ENCODE data around the gene CSTB. TPM values are rescaled to one million over a fixed set of nuclear protein-coding genes. Genes with fewer than 3 reads are reported as not detected.

CSTB gene
- total RNA-seq, 1 experiment from 2014 or later, result 151 TPM

- Histone ChIP-seq H3K36me3 (ENCODE audit: low read depth, low read length) (peaks cover 50% of the 10 kb centered on the region), H3K4me3 (ENCODE audit: low read length) (no peak overlapping the region), H3K9me3 (ENCODE audit: low read length) (no peaks in the 10 kb centered on the region), H3K27ac (ENCODE audit: low read length) (no peak overlapping the region), H3F3A (ENCODE audit: low read length, unreplicated experiment) (no peaks in the 10 kb centered on the region), H2AFZ (ENCODE audit: low read length) (no peak overlapping the region), H3K9ac (ENCODE audit: low read length) (no peak overlapping the region), H3K79me2 (ENCODE audit: low read length) (peaks cover 97% of the 10 kb centered on the region), H3K27me3 (ENCODE audit: low read length) (no peaks in the 10 kb centered on the region), H3K4me1 (ENCODE audit: insufficient read depth, low read length) (peaks cover 17% of the 10 kb centered on the region), H3K9me2 (replicated peaks; ENCODE audit: low read length) (no peaks in the 10 kb centered on the region), H3K4me2 (ENCODE audit: low read length) (no peak overlapping the region), H4K20me1 (ENCODE audit: low read length) (0 out of 2 replicates have a peak, but pooled peaks cover 35% of the 10 kb centered on the region)
- TF ChIP-seq EZH2 (IDR thresholded peaks at IDR 0.05; ENCODE audit: low read length, unreplicated experiment) (no peak), EZH2phosphoT487 (IDR thresholded peaks at IDR 0.05; ENCODE audit: borderline replicate concordance, low read length) (no peak), CTCF (conservative IDR thresholded peaks at IDR 0.05; ENCODE audit: low read depth, low read length) (no peak)
- ChIA-PET POLR2A (ENCODE audit: unreplicated experiment) (no interaction called here), CTCF (no interaction called here)
- ATAC-seq (no peak), DNase-seq (no peak)
- BruUV-seq (replicated peaks), result no TSS peak
- intact Hi-C loops (cut with micrococcal nuclease), result no loop called here
Observed at GRCh38 chr21:43733060-43733459, 43.0 kb downstream of the CSTB start.

- Histone ChIP-seq H4K20me1 (ENCODE audit: low read length) (0 out of 2 replicates have a peak, but pooled peaks cover 32% of the 10 kb centered on the region), H3K27me3 (ENCODE audit: low read length) (no peaks in the 10 kb centered on the region), H3K79me2 (ENCODE audit: low read length) (peaks cover 99% of the 10 kb centered on the region), H3K9me3 (ENCODE audit: low read length) (no peaks in the 10 kb centered on the region), H3K4me2 (ENCODE audit: low read length) (no peak overlapping the region), H3K36me3 (ENCODE audit: low read depth, low read length) (peaks cover 42% of the 10 kb centered on the region), H3K4me3 (ENCODE audit: low read length) (no peak overlapping the region), H3K27ac (ENCODE audit: low read length) (no peak overlapping the region), H3K9ac (ENCODE audit: low read length) (no peak overlapping the region), H3F3A (ENCODE audit: low read length, unreplicated experiment) (no peaks in the 10 kb centered on the region), H3K4me1 (ENCODE audit: insufficient read depth, low read length) (peaks cover 26% of the 10 kb centered on the region), H2AFZ (ENCODE audit: low read length) (no peak overlapping the region), H3K9me2 (replicated peaks; ENCODE audit: low read length) (no peaks in the 10 kb centered on the region)
- ChIA-PET CTCF (no interaction called here), POLR2A (ENCODE audit: unreplicated experiment) (no interaction called here)
- ATAC-seq (no peak), DNase-seq (no peak)
- intact Hi-C loops (cut with micrococcal nuclease), result no loop called here
- BruUV-seq (replicated peaks), result no TSS peak
- no peak for TF ChIP-seq EZH2phosphoT487 (IDR thresholded peaks at IDR 0.05; ENCODE audit: borderline replicate concordance, low read length)
- no peak for TF ChIP-seq EZH2 (IDR thresholded peaks at IDR 0.05; ENCODE audit: low read length, unreplicated experiment)
- TF ChIP-seq CTCF (conservative IDR thresholded peaks at IDR 0.05; ENCODE audit: low read depth, low read length), result no peak
Observed at GRCh38 chr21:43731891-43732711, 44.0 kb downstream of the CSTB start.

- Histone ChIP-seq H2AFZ (ENCODE audit: low read length) (no peak overlapping the region), H3K79me2 (ENCODE audit: low read length) (peaks cover 99% of the 10 kb centered on the region), H3K9me2 (replicated peaks; ENCODE audit: low read length) (no peaks in the 10 kb centered on the region), H3F3A (ENCODE audit: low read length, unreplicated experiment) (no peaks in the 10 kb centered on the region), H3K9me3 (ENCODE audit: low read length) (no peaks in the 10 kb centered on the region), H3K36me3 (ENCODE audit: low read depth, low read length) (peaks cover 36% of the 10 kb centered on the region), H3K27me3 (ENCODE audit: low read length) (no peaks in the 10 kb centered on the region), H3K27ac (ENCODE audit: low read length) (no peak overlapping the region), H4K20me1 (ENCODE audit: low read length) (0 out of 2 replicates have a peak, but pooled peaks cover 27% of the 10 kb centered on the region), H3K4me1 (ENCODE audit: insufficient read depth, low read length) (peaks cover 33% of the 10 kb centered on the region), H3K4me3 (ENCODE audit: low read length) (no peak overlapping the region), H3K9ac (ENCODE audit: low read length) (no peak overlapping the region), H3K4me2 (ENCODE audit: low read length) (no peak overlapping the region)
- TF ChIP-seq EZH2 (IDR thresholded peaks at IDR 0.05; ENCODE audit: low read length, unreplicated experiment), result no peak
- TF ChIP-seq EZH2phosphoT487 (IDR thresholded peaks at IDR 0.05; ENCODE audit: borderline replicate concordance, low read length), result no peak
- no peak for TF ChIP-seq CTCF (conservative IDR thresholded peaks at IDR 0.05; ENCODE audit: low read depth, low read length)
- ChIA-PET CTCF (no interaction called here), POLR2A (ENCODE audit: unreplicated experiment) (no interaction called here)
- intact Hi-C loops (cut with micrococcal nuclease), result no loop called here
- ATAC-seq (no peak), DNase-seq (no peak)
- BruUV-seq (replicated peaks), result no TSS peak
Observed at GRCh38 chr21:43731476-43731875, 44.6 kb downstream of the CSTB start.
